ENCODE data around the gene DGKG. TPM values are rescaled to one million over a fixed set of nuclear protein-coding genes. Genes with fewer than 3 reads are reported as not detected.

DGKG gene
- total RNA-seq, 6 experiments from 2014 or later: 0.21 to 0.54 (median 0.38) TPM

DNA sequence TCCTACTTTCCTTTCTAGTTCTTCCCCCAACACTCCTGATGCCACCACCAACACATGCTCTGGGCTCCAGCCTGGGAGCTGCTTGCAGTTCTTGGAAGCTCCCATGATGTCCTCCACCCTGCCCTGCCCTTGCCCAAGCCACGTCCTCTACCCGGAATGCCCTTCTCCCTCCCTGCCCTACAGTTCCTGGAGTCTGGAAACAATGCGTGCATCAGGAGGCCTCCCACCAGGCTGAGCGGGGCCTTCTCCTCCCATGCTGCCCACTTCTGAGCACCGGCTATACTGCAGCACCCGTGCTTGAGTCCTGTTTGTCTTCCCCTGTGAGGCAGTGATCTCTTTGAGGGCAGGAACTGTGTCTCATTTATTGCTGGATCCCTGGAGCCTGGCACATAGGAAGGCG is 44.6 kb downstream of the DGKG start:
- no peak overlapping the region for H3K27ac Mint-ChIP-seq
- peaks cover 7% of the 10 kb centered on the region for H3K27me3 Mint-ChIP-seq (ENCODE audit: insufficient read depth)
- DNase-seq: no peak
- no peaks in the 10 kb centered on the region for H3K36me3 Mint-ChIP-seq (ENCODE audit: low read depth)
- no peak overlapping the region for H3K4me3 Mint-ChIP-seq
- TF ChIP-seq CTCF (IDR thresholded peaks at IDR 0.05): no peak
- peaks cover 32% of the 10 kb centered on the region for H3K4me1 Mint-ChIP-seq (ENCODE audit: low read depth)
- H3K9me3 Mint-ChIP-seq: no peaks in the 10 kb centered on the region

- Mint-ChIP-seq H3K4me1 (ENCODE audit: low read depth) (peaks cover 32% of the 10 kb centered on the region), H3K27ac (no peak overlapping the region), H3K27me3 (ENCODE audit: insufficient read depth) (peaks cover 10% of the 10 kb centered on the region), H3K36me3 (ENCODE audit: low read depth) (no peaks in the 10 kb centered on the region), H3K4me3 (no peak overlapping the region), H3K9me3 (no peaks in the 10 kb centered on the region)
- DNase-seq: no peak
- TF ChIP-seq CTCF (IDR thresholded peaks at IDR 0.05): no peak
Observed at GRCh38 chr3:186316666-186317260, 45.3 kb downstream of the DGKG start.

DNA sequence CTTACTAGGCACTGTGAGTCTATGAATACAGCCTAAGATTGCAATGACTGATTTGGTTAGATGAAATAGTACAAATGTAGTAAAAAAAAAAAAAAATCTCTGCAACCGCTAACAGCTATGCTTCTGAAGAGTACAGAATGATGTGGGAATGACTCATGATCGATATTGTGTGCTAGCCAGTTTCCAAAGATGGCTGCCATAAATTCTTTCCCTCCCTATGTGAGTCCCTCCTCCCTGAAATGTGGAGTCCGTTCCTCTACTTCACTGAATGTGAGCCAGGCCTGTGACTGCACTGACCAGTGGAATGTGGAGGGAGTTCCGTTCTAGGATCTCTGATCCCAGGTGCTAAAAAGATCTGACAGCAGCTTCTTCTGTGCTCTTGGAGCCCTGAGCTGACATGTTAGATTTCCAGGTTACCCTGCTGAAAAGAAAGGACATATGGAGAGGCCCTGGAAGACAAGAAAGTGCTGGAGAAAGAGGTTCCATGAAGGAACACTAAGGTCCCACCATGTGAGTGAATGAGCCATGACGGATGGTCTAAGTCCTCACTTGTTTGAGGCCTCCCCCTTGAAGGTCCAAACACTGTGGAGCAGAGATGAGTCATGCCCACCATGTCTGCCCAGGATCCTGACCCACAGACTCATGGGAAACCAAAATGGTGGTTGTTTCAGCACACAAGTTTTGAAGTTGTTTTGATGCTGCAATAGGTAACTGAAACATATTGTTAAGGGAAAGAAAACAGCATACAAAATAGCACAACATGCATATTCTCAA is 46.3 kb downstream of the DGKG start:
- Mint-ChIP-seq H3K27ac (no peak overlapping the region), H3K4me3 (no peak overlapping the region), H3K36me3 (ENCODE audit: low read depth) (no peaks in the 10 kb centered on the region), H3K9me3 (no peaks in the 10 kb centered on the region), H3K4me1 (ENCODE audit: low read depth) (peaks cover 24% of the 10 kb centered on the region), H3K27me3 (ENCODE audit: insufficient read depth) (peaks cover 8% of the 10 kb centered on the region)
- no peak for TF ChIP-seq CTCF (IDR thresholded peaks at IDR 0.05)
- DNase-seq: peak; percentile 46

GRCh38 chr3:186314896-186315295 is 47.1 kb downstream of the DGKG start:
- no peak for TF ChIP-seq CTCF (IDR thresholded peaks at IDR 0.05)
- no peak for DNase-seq
- no peaks in the 10 kb centered on the region for H3K36me3 Mint-ChIP-seq (ENCODE audit: low read depth)
- H3K27ac Mint-ChIP-seq: no peak overlapping the region
- peaks cover 18% of the 10 kb centered on the region for H3K4me1 Mint-ChIP-seq (ENCODE audit: low read depth)
- H3K4me3 Mint-ChIP-seq: no peak overlapping the region
- H3K27me3 Mint-ChIP-seq (ENCODE audit: insufficient read depth): peaks cover 8% of the 10 kb centered on the region
- H3K9me3 Mint-ChIP-seq: no peaks in the 10 kb centered on the region

- Mint-ChIP-seq H3K27ac (no peak overlapping the region), H3K9me3 (no peaks in the 10 kb centered on the region), H3K4me1 (ENCODE audit: low read depth) (peaks cover 10% of the 10 kb centered on the region; the same call in 1 of the 2 replicates), H3K4me3 (no peak overlapping the region), H3K27me3 (ENCODE audit: insufficient read depth) (peaks cover 3% of the 10 kb centered on the region), H3K36me3 (ENCODE audit: low read depth) (no peaks in the 10 kb centered on the region)
- DNase-seq: no peak
- no peak for TF ChIP-seq CTCF (IDR thresholded peaks at IDR 0.05)
Observed at GRCh38 chr3:186311441-186311840, 50.6 kb downstream of the DGKG start.
